H1 (cell line): Measurements from ENCODE around the gene DENND10. TPM values are rescaled to one million over a fixed set of nuclear protein-coding genes. Genes with fewer than 3 reads are reported as not detected.

ENCODE experiments used
- CTCF ChIA-PET: fragments of 300-600 bp; sonication (Branson Sonifier 250); formaldehyde crosslinking; loops from one replicate; lab custom pipeline; 2021; ENCODE audit not compliant: partially characterized antibody; lab: Charles Lee
- POLR2A ChIA-PET: fragments of 300-600 bp; sonication (Branson Sonifier 250); formaldehyde crosslinking; loops from one replicate; lab custom pipeline; 2021; ENCODE audit warnings: inconsistent platforms; ENCODE audit not compliant: partially characterized antibody; lab: Charles Lee
- DNase-seq, 2 experiments: peaks; one replicate each; pipeline versions ENCODE4 v3.0.0 to v3.0.0-alpha.2; 2010 to 2022; ENCODE audit warnings: low spot score in 2 of 2, low read depth in 1 of 2, mixed read lengths in 1 of 2
- FAIRE-seq: peaks from 2 replicates; lab custom pipeline; 2011; peaks lifted over from hg19 to GRCh38; lab: Jason Lieb, UNC
- H2AFZ ChIP-seq: 2 replicates; pipeline ENCODE4 v1.8.1; 2012; ENCODE audit warnings: low read length, inconsistent platforms
- H2AK5ac ChIP-seq: 2 replicates; pipeline ENCODE4 v1.6.1; 2013; ENCODE audit warnings: low read depth, low read length
- H2BK120ac ChIP-seq: replicated peaks from 2 replicates; pipeline ENCODE3; 2013; ENCODE audit warnings: low read depth, low read length, inconsistent platforms
- H2BK12ac ChIP-seq: 2 replicates; pipeline ENCODE4 v1.6.1; 2013; ENCODE audit warnings: low read depth, low read length
- H2BK15ac ChIP-seq: 2 replicates; pipeline ENCODE4 v1.6.1; 2013; ENCODE audit warnings: low read length
- H2BK20ac ChIP-seq: 2 replicates; pipeline ENCODE4 v1.6.1; 2013; ENCODE audit warnings: low read length
- H2BK5ac ChIP-seq: 2 replicates; pipeline ENCODE4 v1.6.1; 2013; ENCODE audit warnings: low read depth, low read length
- H3K14ac ChIP-seq: 2 replicates; pipeline ENCODE4 v1.6.1; 2013; ENCODE audit warnings: inconsistent platforms; ENCODE audit not compliant: insufficient read length
- H3K18ac ChIP-seq: 2 replicates; pipeline ENCODE4 v1.6.1; 2013; ENCODE audit warnings: low read length; ENCODE audit errors: extremely low read depth
- H3K23ac ChIP-seq: 2 replicates; pipeline ENCODE4 v1.6.1; 2013; ENCODE audit warnings: inconsistent platforms; ENCODE audit not compliant: insufficient read length
- H3K23me2 ChIP-seq: 2 replicates; pipeline ENCODE4 v1.6.1; 2013; ENCODE audit warnings: low read depth, low read length
- H3K27ac ChIP-seq: 2 replicates; pipeline ENCODE4 v1.6.1; 2011; ENCODE audit warnings: low read depth, low read length, inconsistent platforms
- H3K27me3 ChIP-seq, 4 experiments: replicated peaks in 1 of 4; 1 replicate in 1 of 4; 2 replicates in 3 of 4; pipeline versions ENCODE4 v1.6.1 to v1.8.1; 2011 to 2013; ENCODE audit warnings: low read length in 3 of 4, mild to moderate bottlenecking in 3 of 4, inconsistent platforms in 2 of 4, mixed read lengths in 2 of 4, moderate library complexity in 1 of 4; ENCODE audit not compliant: control insufficient read depth in 3 of 4, insufficient read depth in 3 of 4; ENCODE audit errors: extremely low read depth in 1 of 4
- H3K36me3 ChIP-seq, 4 experiments: 2 replicates each; pipeline versions ENCODE4 v1.6.1 to v1.8.1; 2011 to 2013; ENCODE audit warnings: mild to moderate bottlenecking in 4 of 4, low read length in 3 of 4, moderate library complexity in 2 of 4, control low read depth in 1 of 4, inconsistent platforms in 1 of 4; ENCODE audit not compliant: insufficient read depth in 4 of 4, control insufficient read depth in 2 of 4
- H3K4ac ChIP-seq: replicated peaks from 2 replicates; pipeline ENCODE3; 2013; ENCODE audit warnings: low read length, low read depth, mixed read lengths, inconsistent platforms; ENCODE audit not compliant: insufficient read length
- H3K4me1 ChIP-seq, 4 experiments: replicated peaks in 1 of 4; 1 replicate in 1 of 4; 2 replicates in 3 of 4; pipeline versions ENCODE4 v1.6.1 to v1.8.1; 2011 to 2013; ENCODE audit warnings: low read length in 3 of 4, inconsistent platforms in 2 of 4, mixed read lengths in 1 of 4; ENCODE audit not compliant: insufficient read depth in 4 of 4, control insufficient read depth in 3 of 4
- H3K4me2 ChIP-seq, 2 experiments: 2 replicates each; pipeline versions ENCODE4 v1.6.1 to v1.8.1; 2011 to 2013; ENCODE audit warnings: low read depth in 2 of 2, low read length in 2 of 2, control low read depth in 1 of 2, inconsistent platforms in 1 of 2, mild to moderate bottlenecking in 1 of 2; ENCODE audit not compliant: insufficient read depth in 1 of 2
- H3K4me3 ChIP-seq, 4 experiments: fragments of 200-600, 300-600 bp in 1 of 4; sonication (generic), shearing (Covaris generic), sonication (Bioruptor Twin) in 1 of 4; 2 replicates each; pipeline versions ENCODE4 v1.5.1 to v1.8.1; 2011 to 2016; ENCODE audit warnings: low read length in 4 of 4, low read depth in 3 of 4, control low read depth in 2 of 4, inconsistent platforms in 2 of 4, mild to moderate bottlenecking in 2 of 4, mixed read lengths in 1 of 4, moderate library complexity in 1 of 4; ENCODE audit not compliant: insufficient read depth in 2 of 4; ENCODE audit errors: extremely low read depth in 1 of 4
- H3K56ac ChIP-seq: replicated peaks from 2 replicates; pipeline ENCODE3; 2013; ENCODE audit warnings: low read depth, mild to moderate bottlenecking, mixed read lengths, low read length, inconsistent platforms; ENCODE audit not compliant: insufficient read length
- H3K79me1 ChIP-seq: 2 replicates; pipeline ENCODE4 v1.6.1; 2013; ENCODE audit warnings: low read depth, low read length, control low read depth
- H3K79me2 ChIP-seq, 2 experiments: 2 replicates each; pipeline versions ENCODE4 v1.6.1 to v1.8.1; 2012 to 2013; ENCODE audit warnings: low read length in 2 of 2, mild to moderate bottlenecking in 2 of 2, inconsistent platforms in 1 of 2; ENCODE audit not compliant: insufficient read depth in 2 of 2, control insufficient read depth in 1 of 2
- H3K9ac ChIP-seq, 4 experiments: replicated peaks in 1 of 4; 1 replicate in 1 of 4; 2 replicates in 3 of 4; pipeline versions ENCODE4 v1.6.1 to v1.8.1; 2011 to 2013; ENCODE audit warnings: low read depth in 3 of 4, low read length in 3 of 4, control low read depth in 2 of 4, mild to moderate bottlenecking in 2 of 4, moderate library complexity in 2 of 4, inconsistent platforms in 1 of 4; ENCODE audit errors: extremely low read depth in 1 of 4
- H3K9me3 ChIP-seq, 2 experiments: 2 replicates each; pipeline versions ENCODE4 v1.6.1 to v1.8.1; 2012 to 2013; ENCODE audit warnings: mild to moderate bottlenecking in 2 of 2, moderate library complexity in 2 of 2, control low read depth in 1 of 2, inconsistent platforms in 1 of 2, low read depth in 1 of 2, low read length in 1 of 2, mixed read lengths in 1 of 2; ENCODE audit not compliant: insufficient read depth in 2 of 2
- H4K20me1 ChIP-seq, 2 experiments: replicated peaks in 1 of 2; 2 replicates each; pipeline versions ENCODE3 to v1.8.1; 2011 to 2013; ENCODE audit warnings: inconsistent platforms in 2 of 2, low read length in 2 of 2, mild to moderate bottlenecking in 1 of 2; ENCODE audit not compliant: insufficient read depth in 2 of 2, control insufficient read depth in 1 of 2
- H4K5ac ChIP-seq: 2 replicates; pipeline ENCODE4 v1.6.1; 2013; ENCODE audit warnings: low read length, low read depth, mixed read lengths, inconsistent platforms; ENCODE audit not compliant: insufficient read length
- H4K8ac ChIP-seq: 2 replicates; pipeline ENCODE4 v1.8.0; 2013; ENCODE audit warnings: mild to moderate bottlenecking, moderate library complexity, low read length, inconsistent platforms; ENCODE audit not compliant: insufficient read depth; ENCODE audit errors: extremely low read depth
- H4K91ac ChIP-seq: replicated peaks from 2 replicates; pipeline ENCODE3; 2013; ENCODE audit warnings: low read length, mixed read lengths, inconsistent platforms; ENCODE audit not compliant: insufficient read length
- EP300 ChIP-seq, 2 experiments: IDR thresholded peaks; 1 replicate in 1 of 2; 2 replicates in 1 of 2; pipeline ENCODE4 v1.6.1; 2011 to 2012; ENCODE audit warnings: low read depth in 2 of 2, low read length in 2 of 2, mild to moderate bottlenecking in 2 of 2, borderline replicate concordance in 1 of 2, inconsistent platforms in 1 of 2, moderate library complexity in 1 of 2
- FOSL1 ChIP-seq: IDR thresholded peaks from 2 replicates; pipeline ENCODE4 v1.6.1; 2011; ENCODE audit warnings: mild to moderate bottlenecking, low read depth, low read length, moderate library complexity; ENCODE audit not compliant: insufficient read depth
- HDAC2 ChIP-seq, 2 experiments: fragments of 300-600 bp in 1 of 2; sonication (generic) in 1 of 2; IDR thresholded peaks; 2 replicates each; pipeline ENCODE4 v1.6.1; 2011 to 2012; ENCODE audit warnings: low read depth in 2 of 2, low read length in 2 of 2, mild to moderate bottlenecking in 2 of 2, moderate library complexity in 2 of 2, borderline replicate concordance in 1 of 2, inconsistent platforms in 1 of 2
- JUND ChIP-seq: IDR thresholded peaks from 2 replicates; pipeline ENCODE4 v1.6.1; 2011; ENCODE audit warnings: mild to moderate bottlenecking, improper control_type of control experiment, low read length
- PHF8 ChIP-seq: fragments of 200-600 bp; sonication (generic); conservative IDR thresholded peaks from 2 replicates; pipeline ENCODE4 v1.7.1; 2012; ENCODE audit warnings: low read depth, mild to moderate bottlenecking, inconsistent platforms, low read length, moderate library complexity
- WGBS, 2 experiments: shearing (Covaris generic) in 1 of 2; methylation state at CpG; one replicate each; pipeline versions ENCODE4 v1.1.6 to v1.1.7; 2013 to 2015; ENCODE audit warnings: low lambda C conversion rate in 2 of 2, mixed read lengths in 2 of 2, inconsistent platforms in 1 of 2, low coverage in 1 of 2, missing lambda C conversion rate in 1 of 2; ENCODE audit not compliant: insufficient replicate concordance in 2 of 2, insufficient coverage in 1 of 2, insufficient read length in 1 of 2; ENCODE audit errors: extremely low coverage in 1 of 2, missing lambda C conversion rate in 1 of 2; 5-methylcytosine and 5-hydroxymethylcytosine counted together
- polyA plus RNA-seq, 7 experiments: library from polyadenylated mRNA; depleted of rRNA in 3 of 7; stranded (reverse) in 5 of 7; unstranded in 2 of 7; fragments of >200 nt in 5 of 7; fragments of 200-250 nt in 2 of 7; gene quantifications; 1 replicate in 5 of 7; 2 replicates in 1 of 7; 4 replicates in 1 of 7; pipeline versions ENCODE4 v1.2.1 to v1.2.3, GENCODE V29; 2011 to 2013; ENCODE audit warnings: missing spikeins in 2 of 7, mixed read lengths in 2 of 7
- total RNA-seq: library from RNA; stranded (reverse); fragmentation: NEBNext Ultra II Directional; extraction: Animal tissue kit (Norgen Biotek cat#: 25700); gene quantifications from 2 replicates; pipeline ENCODE4 v1.2.1, GENCODE V29; 2021
- TF ChIP-seq, protein P1 (sequence below): IDR thresholded peaks from 2 replicates; pipeline ENCODE4 v1.6.1; 2012; ENCODE audit warnings: inconsistent platforms
- TF ChIP-seq, protein P2 (sequence below): IDR thresholded peaks from 2 replicates; pipeline ENCODE4 v1.6.1; 2011; ENCODE audit warnings: low read depth, mild to moderate bottlenecking, low read length; ENCODE audit not compliant: insufficient read depth

The DENND10 gene
- total and polyA plus RNA-seq, 2 of the 8 experiments (the other 6 are each of a cell fraction or from before 2014, with no cell fraction given), result 49.3 to 64.4 TPM

DNA sequence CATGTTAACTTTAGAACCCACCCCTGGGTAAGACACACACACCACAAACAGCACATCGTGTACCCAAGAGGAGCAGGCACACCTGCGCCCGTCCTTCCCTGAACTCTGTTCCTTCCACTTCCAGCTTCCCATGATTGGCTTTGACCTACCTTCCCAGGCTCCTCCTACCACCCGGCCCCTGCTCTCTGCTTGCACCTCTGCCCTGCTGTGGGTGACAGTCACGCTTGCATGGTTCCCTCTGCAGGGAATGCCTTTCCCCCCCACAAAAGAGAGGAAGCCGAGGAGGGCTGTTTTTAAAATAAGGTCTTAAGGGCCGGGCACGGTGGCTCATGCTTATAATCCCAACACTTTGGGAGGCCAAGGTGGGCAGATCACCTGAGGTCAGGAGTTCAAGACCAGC lies 45.2 kb downstream of the DENND10 start:
- no peak overlapping the region for H3K4me2 ChIP-seq
- H4K91ac ChIP-seq, result no peak overlapping the region
- H4K8ac ChIP-seq, result no peak overlapping the region
- H3K36me3 ChIP-seq, result peaks cover 0 to 2% (median under 1%) of the 10 kb centered on the region in 4 experiments; a peak in 3 of 8 replicates
- H3K56ac ChIP-seq, result no peak overlapping the region
- H3K79me2 ChIP-seq, result no peaks in the 10 kb centered on the region
- H2BK15ac ChIP-seq, result no peak overlapping the region
- no peak overlapping the region for H3K4ac ChIP-seq
- H3K9me3 ChIP-seq, result no peaks in the 10 kb centered on the region
- FAIRE-seq (no peak), DNase-seq (no peak)
- H3K23me2 ChIP-seq, result no peaks in the 10 kb centered on the region
- H3K27me3 ChIP-seq, result no peaks in the 10 kb centered on the region
- H3K18ac ChIP-seq, result no peak overlapping the region
- H4K5ac ChIP-seq, result no peak overlapping the region
- TF ChIP-seq, protein P1, sequence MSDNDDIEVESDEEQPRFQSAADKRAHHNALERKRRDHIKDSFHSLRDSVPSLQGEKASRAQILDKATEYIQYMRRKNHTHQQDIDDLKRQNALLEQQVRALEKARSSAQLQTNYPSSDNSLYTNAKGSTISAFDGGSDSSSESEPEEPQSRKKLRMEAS, result no peak
- TF ChIP-seq, protein P2, sequence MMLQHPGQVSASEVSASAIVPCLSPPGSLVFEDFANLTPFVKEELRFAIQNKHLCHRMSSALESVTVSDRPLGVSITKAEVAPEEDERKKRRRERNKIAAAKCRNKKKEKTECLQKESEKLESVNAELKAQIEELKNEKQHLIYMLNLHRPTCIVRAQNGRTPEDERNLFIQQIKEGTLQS, result no peak
- no peak for TF ChIP-seq PHF8
- TF ChIP-seq HDAC2 (IDR thresholded peaks at IDR 0.05; ENCODE audit: borderline replicate concordance in 1 of 2, low read depth in 2 of 2, low read length in 2 of 2), result no peak
- no peak for TF ChIP-seq EP300 (IDR thresholded peaks at IDR 0.05; ENCODE audit: borderline replicate concordance in 1 of 2, low read depth in 2 of 2, low read length in 2 of 2)
- no peak for TF ChIP-seq FOSL1
- TF ChIP-seq JUND, result no peak
- ChIA-PET POLR2A (interaction anchor here (0.8 to 2.1 kb wide), 3 partner anchors 9 to 18 kb away, joined by 3 to 7 read pairs (median 4); no protein-coding TSS in a partner anchor), CTCF (interaction anchor here (0.7 to 1.7 kb wide), 9 partner anchors 10 to 1110 kb away, joined by 3 to 5 read pairs (median 3); no protein-coding TSS in a partner anchor)
- no peak overlapping the region for H3K27ac ChIP-seq
- no peak overlapping the region for H3K23ac ChIP-seq
- H3K14ac ChIP-seq, result no peak overlapping the region
- no peaks in the 10 kb centered on the region for H3K4me1 ChIP-seq
- H2BK12ac ChIP-seq, result no peak overlapping the region
- no peak overlapping the region for H2AK5ac ChIP-seq
- H4K20me1 ChIP-seq, result no peaks in the 10 kb centered on the region
- H2BK120ac ChIP-seq, result no peak overlapping the region
- H2BK5ac ChIP-seq, result no peak overlapping the region
- H3K79me1 ChIP-seq, result no peaks in the 10 kb centered on the region
- H3K4me3 ChIP-seq, result no peak overlapping the region
- WGBS, 2 experiments, result 98% methylated on average over 8 of the region's 8 CpGs; no CpG with 5 or more reads in 1 of the 2 experiments
- no peak overlapping the region for H2AFZ ChIP-seq
- H3K9ac ChIP-seq, result no peak overlapping the region
- no peak overlapping the region for H2BK20ac ChIP-seq
